NCI-H748 (cell line): Measurements from ENCODE around the gene TSPAN5.
"Not testable (repeated sequence)": the region's sequence is repeated elsewhere in the genome, so short reads cannot be mapped to it uniquely, and the experiment has no call there.

ENCODE experiments used
- DNase-seq: peaks from one replicate; lab custom pipeline; 2025; ENCODE audit not compliant: unreplicated experiment; lab: John Stamatoyannopoulos, UW

Gene TSPAN5

GRCh38 chr4:98658287-98659105, at the start of gene TSPAN5:
TSS of gene TSPAN5 (minus strand) at chr4:98658611.
- DNase-seq: peak; percentile 86

GRCh38 chr4:98706935-98707334, 48.5 kb upstream of the TSPAN5 start:
- no peak for DNase-seq

GRCh38 chr4:98706200-98706813, 47.9 kb upstream of the TSPAN5 start:
- DNase-seq: no peak

- DNase-seq: not testable (repeated sequence)
Measured at GRCh38 chr4:98705586-98705985, 47.2 kb upstream of the TSPAN5 start.

GRCh38 chr4:98700656-98701055, 42.2 kb upstream of the TSPAN5 start:
- no peak for DNase-seq

- DNase-seq: no peak
Measured at GRCh38 chr4:98694076-98694475, 35.7 kb upstream of the TSPAN5 start.

GRCh38 chr4:98692411-98692810, 34.0 kb upstream of the TSPAN5 start:
- DNase-seq: no peak

GRCh38 chr4:98691588-98691987, 33.2 kb upstream of the TSPAN5 start:
- no peak for DNase-seq

- DNase-seq: no peak
Measured at GRCh38 chr4:98689507-98690174, 31.2 kb upstream of the TSPAN5 start.

GRCh38 chr4:98688411-98689290, 30.2 kb upstream of the TSPAN5 start:
- DNase-seq: peak; percentile 33

GRCh38 chr4:98687876-98688275, 29.5 kb upstream of the TSPAN5 start:
- DNase-seq: no peak

- no peak for DNase-seq
Measured at GRCh38 chr4:98686847-98687246, 28.4 kb upstream of the TSPAN5 start.

- DNase-seq: peak; percentile 69
Measured at GRCh38 chr4:98686043-98686707, 27.8 kb upstream of the TSPAN5 start.

GRCh38 chr4:98685225-98686042, 27.0 kb upstream of the TSPAN5 start:
- peak; percentile 75 for DNase-seq

GRCh38 chr4:98682719-98683118, 24.3 kb upstream of the TSPAN5 start:
- DNase-seq: no peak

- DNase-seq: no peak
Measured at GRCh38 chr4:98680806-98681205, 22.4 kb upstream of the TSPAN5 start.

GRCh38 chr4:98679738-98680137, 21.3 kb upstream of the TSPAN5 start:
- no peak for DNase-seq

GRCh38 chr4:98677799-98678198, 19.4 kb upstream of the TSPAN5 start:
- no peak for DNase-seq

GRCh38 chr4:98674404-98675173, 16.2 kb upstream of the TSPAN5 start:
- no peak for DNase-seq
